IPS-NIHi11 (cell line): ENCODE results near the gene APIP.
"Not testable (repeated sequence)": the region's sequence is repeated elsewhere in the genome, so short reads cannot be mapped to it uniquely, and the experiment has no call there.

Experiments
- DNase-seq: peaks from one replicate; pipeline ENCODE4 v3.0.0; 2012; ENCODE audit warnings: mixed read lengths, low spot score

The APIP gene

DNA sequence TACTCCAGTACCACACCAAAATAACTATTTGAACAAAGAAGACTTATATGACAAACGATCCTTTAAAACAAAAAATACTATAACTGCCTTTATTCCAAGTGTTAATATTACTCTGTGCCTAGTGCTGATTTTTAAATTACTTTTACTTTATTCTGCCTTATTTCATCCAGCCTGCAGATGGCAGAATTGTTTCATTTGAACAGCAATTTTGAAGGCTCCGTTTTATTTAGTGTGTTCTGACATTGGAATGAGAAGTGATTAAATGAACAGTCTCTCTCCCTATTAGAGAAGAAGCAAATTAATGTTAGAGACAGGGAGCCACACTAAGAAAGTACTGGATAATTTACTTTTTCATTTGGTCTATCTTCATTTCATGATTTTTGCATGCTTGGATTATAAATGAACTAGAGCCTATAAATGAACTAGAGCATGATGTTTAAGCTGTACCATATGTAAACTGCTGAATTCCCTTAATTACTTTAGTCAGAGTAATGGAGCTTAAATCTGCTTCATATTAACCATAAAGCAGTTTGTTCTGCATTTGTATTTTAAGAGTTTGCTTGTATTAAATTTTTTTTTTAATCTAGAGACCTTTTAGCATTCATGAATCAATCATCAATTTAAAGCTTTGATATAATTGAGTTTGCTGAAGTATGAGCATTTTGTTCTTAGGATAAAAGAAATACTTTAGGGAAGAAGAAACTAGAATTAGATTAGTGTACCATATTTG lies 10.1 kb upstream of the APIP start:
- no peak for DNase-seq

- DNase-seq: no peak
Observed at GRCh38 chr11:34924714-34925113, 8.5 kb upstream of the APIP start.

DNA sequence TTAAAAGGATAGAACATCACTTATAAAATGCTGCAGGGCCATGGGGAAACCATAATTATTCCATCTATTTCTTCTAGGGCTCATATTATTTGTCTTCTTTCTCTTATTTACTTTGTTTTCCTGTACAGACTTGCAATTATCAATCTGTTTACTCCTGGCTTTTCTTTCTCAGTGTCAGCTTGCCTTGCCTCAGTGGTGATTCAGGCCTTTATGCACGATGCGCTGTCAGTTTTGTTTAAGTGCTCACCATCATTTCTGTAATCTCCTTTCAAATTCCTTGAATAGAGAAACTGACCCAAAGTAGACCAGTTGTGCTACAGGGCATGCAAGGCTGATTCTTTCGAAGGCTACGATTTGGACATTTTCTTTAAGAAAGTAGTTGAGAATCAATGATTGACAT lies 5.0 kb upstream of the APIP start:
- DNase-seq: no peak

DNA sequence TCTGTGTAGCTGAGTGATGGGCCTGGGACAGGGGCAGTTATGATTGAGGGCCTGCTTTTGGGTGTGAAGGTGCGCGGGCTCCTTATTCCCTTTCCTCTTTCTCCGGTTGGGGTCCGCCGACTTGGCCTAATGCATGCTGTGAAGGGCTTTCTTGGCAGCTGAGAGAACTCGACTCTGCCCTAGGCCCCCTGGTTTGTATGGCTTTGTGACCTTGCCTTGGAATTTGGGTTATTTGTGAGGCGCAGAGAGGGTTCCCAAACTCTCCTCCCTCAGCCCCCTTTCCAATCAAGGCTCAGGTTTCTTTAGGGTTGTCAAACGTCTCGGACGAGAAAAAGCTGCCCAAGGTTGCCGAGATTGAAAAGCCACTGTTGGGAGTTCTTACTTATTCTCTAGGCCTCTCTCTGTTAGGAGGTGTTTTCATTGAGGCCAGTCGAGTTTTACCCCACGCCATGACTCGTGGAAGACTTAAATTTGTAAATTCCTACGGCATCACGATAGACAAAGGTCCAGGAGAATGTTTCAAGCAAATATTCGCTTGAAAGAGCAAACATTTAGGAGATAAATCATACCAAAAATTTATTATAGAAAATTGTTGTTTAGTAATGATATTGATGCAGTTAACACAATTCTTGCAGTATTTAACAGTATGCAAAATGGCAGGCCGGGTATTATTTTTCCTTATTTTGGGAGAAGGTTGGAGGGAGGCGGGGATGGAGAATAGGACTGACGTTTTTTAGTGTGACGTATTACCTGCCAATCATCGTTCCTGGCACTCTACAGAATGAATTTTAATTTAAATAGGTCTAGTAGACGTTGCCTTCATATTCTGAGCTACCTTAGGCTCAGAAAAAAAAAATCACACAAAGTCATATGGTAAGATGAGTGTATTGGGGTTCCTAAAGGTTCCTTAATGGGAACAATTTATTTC lies 928 bp upstream of the APIP start:
- peak; percentile 66 for DNase-seq

- DNase-seq: no peak
Observed at GRCh38 chr11:34915136-34916014, 804 bp downstream of the APIP start.

DNA sequence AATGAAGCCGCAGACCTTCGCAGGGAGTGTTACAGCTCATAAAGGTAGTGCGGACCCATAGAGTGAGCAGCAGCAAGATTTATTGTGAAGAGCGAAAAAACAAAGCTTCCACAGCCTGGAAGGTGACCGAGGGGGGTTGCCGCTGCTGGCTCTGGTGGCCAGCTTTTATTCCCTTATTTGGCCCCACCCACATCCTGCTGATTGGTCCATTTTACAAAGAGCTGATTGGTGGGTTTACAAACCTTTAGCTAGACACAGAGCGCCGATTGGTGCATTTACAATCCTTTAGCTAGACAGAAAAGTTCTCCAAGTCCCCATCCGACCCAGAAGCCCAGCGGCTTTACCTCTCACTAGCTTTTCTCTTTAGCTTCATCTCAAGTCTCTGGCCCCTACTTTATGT lies 2.6 kb downstream of the APIP start:
- not testable (repeated sequence) for DNase-seq

GRCh38 chr11:34911676-34912075 lies 4.5 kb downstream of the APIP start:
- DNase-seq: no peak

- DNase-seq: no peak
Observed at GRCh38 chr11:34910817-34911216, 5.4 kb downstream of the APIP start.

- no peak for DNase-seq
Observed at GRCh38 chr11:34909955-34910354, 6.2 kb downstream of the APIP start.

- DNase-seq: no peak
Observed at GRCh38 chr11:34909415-34909814, 6.8 kb downstream of the APIP start.

DNA sequence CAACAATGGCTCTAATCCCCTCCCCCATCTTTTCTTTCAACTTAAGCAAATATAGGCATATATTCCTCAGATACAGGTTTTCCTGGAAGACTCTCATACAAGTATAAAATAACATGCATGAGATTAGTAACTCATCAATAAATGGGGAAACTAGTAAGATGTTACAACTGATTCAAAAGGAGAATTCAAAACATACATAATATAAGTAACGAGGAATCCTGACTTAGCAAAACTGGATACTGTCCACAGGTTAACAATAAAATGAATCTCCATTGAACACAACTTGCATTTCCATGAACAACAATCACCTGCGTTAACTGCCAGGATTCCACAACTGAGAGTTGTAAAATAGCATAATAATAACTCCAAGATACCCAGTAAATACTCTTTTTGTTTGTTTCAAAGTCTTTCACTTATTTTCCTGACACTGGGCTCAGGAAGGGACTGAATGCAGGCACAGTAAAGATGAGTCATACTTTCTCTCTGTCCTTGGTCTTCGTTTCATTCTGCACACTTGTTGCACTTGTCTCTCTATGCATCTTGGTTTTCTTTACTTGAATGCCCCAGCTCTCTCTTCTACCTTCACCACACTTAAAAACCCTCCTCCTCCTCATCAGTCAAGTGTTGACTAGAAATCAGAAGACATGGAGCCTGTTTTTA lies 8.1 kb downstream of the APIP start:
- no peak for DNase-seq

DNA sequence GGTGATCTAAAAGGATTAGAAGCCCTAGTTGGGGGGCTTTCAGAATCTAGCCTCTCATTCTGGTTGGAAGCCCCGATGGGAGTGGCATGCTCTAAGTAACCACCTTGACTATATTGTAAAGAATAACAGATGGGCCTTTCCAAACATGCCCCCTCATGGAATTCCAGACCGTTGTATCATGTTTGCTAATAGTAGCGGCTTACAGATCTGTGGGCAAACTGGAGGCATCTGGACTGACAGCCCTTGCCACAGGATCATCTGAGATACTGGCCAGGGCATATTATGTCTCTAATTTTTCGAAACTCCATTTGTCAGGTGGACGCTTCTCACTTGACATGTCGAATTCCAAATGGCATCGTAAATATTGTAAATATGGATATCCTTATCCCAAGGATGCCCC lies 10.5 kb downstream of the APIP start:
- no peak for DNase-seq

DNA sequence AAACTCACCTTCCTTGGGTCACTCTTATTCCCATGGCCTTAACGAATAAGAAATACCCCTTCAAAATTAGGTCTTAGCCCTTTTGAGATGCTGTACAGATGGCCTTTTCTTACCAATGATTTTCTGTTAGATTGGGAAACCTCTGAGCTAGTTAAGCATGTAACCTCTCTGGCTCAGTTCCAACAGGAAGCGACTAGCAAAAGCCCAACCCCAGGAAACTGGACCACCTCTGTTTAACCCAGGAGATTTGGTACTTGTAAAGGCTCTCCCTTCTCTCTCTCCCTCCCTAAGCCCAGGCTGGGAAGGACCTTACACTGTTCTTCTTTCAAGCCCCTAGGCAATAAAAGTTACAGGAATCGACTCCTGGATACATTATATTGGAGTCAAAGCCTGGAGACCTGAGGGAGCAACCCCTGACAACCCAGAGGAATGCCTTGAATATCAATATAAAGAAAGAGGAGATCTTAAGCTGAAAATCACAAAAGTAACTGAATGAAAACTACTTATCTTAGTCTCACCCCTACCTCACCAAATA lies 11.7 kb downstream of the APIP start:
- no peak for DNase-seq

- no peak for DNase-seq
Observed at GRCh38 chr11:34899633-34900016, 16.6 kb downstream of the APIP start.

GRCh38 chr11:34898474-34898873 lies 17.7 kb downstream of the APIP start:
- DNase-seq: no peak

- DNase-seq: no peak
Observed at GRCh38 chr11:34897171-34897870, 18.9 kb downstream of the APIP start.

DNA sequence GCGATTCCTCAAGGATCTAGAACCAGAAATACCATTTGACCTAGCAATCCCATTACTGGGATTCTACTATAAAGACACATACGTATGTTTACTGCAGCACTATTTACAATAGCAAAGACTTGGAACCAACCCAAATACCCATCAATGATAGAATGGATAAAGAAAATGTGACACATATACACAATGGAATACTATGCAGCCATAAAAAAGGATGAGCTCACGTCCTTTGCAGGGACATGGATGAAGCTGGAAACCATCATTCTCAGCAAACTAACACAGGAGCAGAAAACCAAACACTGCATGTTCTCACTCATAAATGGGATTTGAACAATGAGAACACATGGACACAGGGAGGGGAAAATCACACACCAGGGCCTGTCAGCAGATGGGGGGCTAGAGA lies 20.0 kb downstream of the APIP start:
- not testable (repeated sequence) for DNase-seq

GRCh38 chr11:34893416-34893815 lies 22.8 kb downstream of the APIP start:
- no peak for DNase-seq

- no peak for DNase-seq
Observed at GRCh38 chr11:34891611-34892010, 24.6 kb downstream of the APIP start.

DNA sequence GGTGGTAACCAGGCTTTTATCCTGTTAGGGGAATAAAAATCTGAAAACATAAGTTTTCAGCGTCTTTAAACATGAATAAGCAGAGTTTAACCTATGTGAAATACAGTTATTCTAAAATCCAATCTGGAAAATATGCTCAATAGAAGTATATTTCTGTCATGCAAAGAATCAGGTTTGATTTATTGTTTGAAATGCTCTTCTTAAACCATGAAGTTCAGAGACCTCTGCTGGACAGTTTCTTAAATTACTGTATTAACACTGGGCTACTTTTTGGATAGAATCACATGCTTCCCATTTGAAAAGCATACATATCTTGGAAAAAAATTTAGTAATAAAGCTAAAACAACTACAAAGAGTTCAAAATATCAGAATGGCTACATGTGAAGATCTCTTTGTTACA lies 25.4 kb downstream of the APIP start:
- DNase-seq: no peak

DNA sequence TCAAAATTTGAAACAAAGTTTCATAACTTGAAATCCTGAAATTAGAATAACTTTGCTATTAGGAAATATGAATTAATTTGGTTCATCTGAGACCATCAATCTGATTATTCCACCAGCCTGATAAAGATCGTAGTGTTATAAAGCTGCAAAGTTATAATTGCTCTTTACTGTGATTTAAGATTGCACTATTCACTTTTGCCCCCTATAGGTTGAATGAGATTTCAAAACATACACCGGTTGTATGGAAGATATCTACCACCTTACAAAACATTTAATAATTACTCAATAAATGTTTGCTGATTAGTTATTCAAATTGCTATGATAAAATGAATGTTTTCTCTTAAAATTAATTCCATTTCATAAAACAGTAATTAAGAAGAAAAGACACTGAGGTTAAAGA lies 26.1 kb downstream of the APIP start:
- DNase-seq: no peak
